Astrocyte of the hippocampus (primary cell): ENCODE data around the gene GPR137B.
A peak's percentile ranks its signal among the peaks of the same experiment; 100 is the strongest.

ENCODE experiments used
- DNase-seq: peaks from one replicate; pipeline ENCODE4 v3.0.0; 2011; ENCODE audit warnings: low read depth, low spot score

Gene GPR137B

GRCh38 chr1:236142253-236143103 is at the start of gene GPR137B:
Gene GPR137B (plus strand): TSS chr1:236142539. CDS start chr1:236142623, 84 bp downstream.
- DNase-seq = peak; percentile 69

GRCh38 chr1:236092899-236093298 is 49.4 kb upstream of the GPR137B start:
- DNase-seq = no peak

GRCh38 chr1:236095705-236096520 is 46.4 kb upstream of the GPR137B start:
- DNase-seq = no peak

GRCh38 chr1:236096660-236097482 is 45.5 kb upstream of the GPR137B start:
- DNase-seq = peak; percentile 92

- no peak for DNase-seq
Observed at GRCh38 chr1:236098267-236098666, 44.1 kb upstream of the GPR137B start.

- DNase-seq = no peak
Observed at GRCh38 chr1:236099355-236099974, 42.9 kb upstream of the GPR137B start.

- no peak for DNase-seq
Observed at GRCh38 chr1:236100799-236101198, 41.5 kb upstream of the GPR137B start.

- DNase-seq = no peak
Observed at GRCh38 chr1:236101233-236102200, 40.8 kb upstream of the GPR137B start.

- DNase-seq = no peak
Observed at GRCh38 chr1:236102611-236103010, 39.7 kb upstream of the GPR137B start.

- DNase-seq = no peak
Observed at GRCh38 chr1:236103059-236103458, 39.3 kb upstream of the GPR137B start.

GRCh38 chr1:236103646-236104218 is 38.6 kb upstream of the GPR137B start:
- DNase-seq = peak; percentile 75

GRCh38 chr1:236107121-236107907 is 35.0 kb upstream of the GPR137B start:
- no peak for DNase-seq

- no peak for DNase-seq
Observed at GRCh38 chr1:236108027-236108648, 34.2 kb upstream of the GPR137B start.

- DNase-seq = no peak
Observed at GRCh38 chr1:236110137-236110536, 32.2 kb upstream of the GPR137B start.

GRCh38 chr1:236111527-236112331 is 30.6 kb upstream of the GPR137B start:
- DNase-seq = no peak

- no peak for DNase-seq
Observed at GRCh38 chr1:236112332-236112627, 30.1 kb upstream of the GPR137B start.

GRCh38 chr1:236113324-236114032 is 28.9 kb upstream of the GPR137B start:
- DNase-seq = no peak
